WTC11 (cell line): ENCODE measurements around the gene PI4KA.

Source experiments
- CBFB ChIP-seq: sonication (generic); formaldehyde crosslinking; IDR thresholded peaks from 2 replicates; pipeline ENCODE4 v1.8.1; 2022; ENCODE audit warnings: mild to moderate bottlenecking, low read depth, missing genetic modification reagents
- JUN ChIP-seq: sonication (generic); formaldehyde crosslinking; IDR thresholded peaks from 2 replicates; pipeline ENCODE4 v1.8.0; 2023; ENCODE audit warnings: mild to moderate bottlenecking, missing genetic modification reagents
- NFYB ChIP-seq: sonication (generic); formaldehyde crosslinking; conservative IDR thresholded peaks from 2 replicates; pipeline ENCODE4 v1.8.0; 2022; ENCODE audit warnings: low read depth, missing genetic modification reagents
- NR2C2 ChIP-seq: sonication (generic); formaldehyde crosslinking; IDR thresholded peaks from 2 replicates; pipeline ENCODE4 v1.8.0; 2022; ENCODE audit warnings: mild to moderate bottlenecking, missing genetic modification reagents
- OVOL2 ChIP-seq: fragments of 250-450 bp; sonication (Bioruptor Pico); IDR thresholded peaks from 2 replicates; pipeline ENCODE4 v1.9.0; 2021; ENCODE audit warnings: mild to moderate bottlenecking, borderline replicate concordance
- TEAD4 ChIP-seq: sonication (generic); formaldehyde crosslinking; IDR thresholded peaks from 2 replicates; pipeline ENCODE4 v1.8.0; 2022; ENCODE audit warnings: mild to moderate bottlenecking, missing genetic modification reagents
- TF ChIP-seq, protein P1 (sequence below): fragments of 200-600 bp; IDR thresholded peaks from 2 replicates; pipeline ENCODE4 v1.8.0; 2022; ENCODE audit warnings: antibody characterized with exemption
- TF ChIP-seq, protein P2 (sequence below): sonication (generic); formaldehyde crosslinking; IDR thresholded peaks from 2 replicates; pipeline ENCODE4 v1.8.0; 2022; ENCODE audit warnings: mild to moderate bottlenecking, missing genetic modification reagents
- TF ChIP-seq, protein P3 (sequence below): sonication (generic); formaldehyde crosslinking; IDR thresholded peaks from 2 replicates; pipeline ENCODE4 v1.8.0; 2022; ENCODE audit warnings: mild to moderate bottlenecking, missing genetic modification reagents
- TF ChIP-seq, protein P4 (sequence below): sonication (generic); formaldehyde crosslinking; IDR thresholded peaks from 2 replicates; pipeline ENCODE4 v1.8.1; 2022; ENCODE audit warnings: low read depth, missing genetic modification reagents, borderline replicate concordance

DNA sequence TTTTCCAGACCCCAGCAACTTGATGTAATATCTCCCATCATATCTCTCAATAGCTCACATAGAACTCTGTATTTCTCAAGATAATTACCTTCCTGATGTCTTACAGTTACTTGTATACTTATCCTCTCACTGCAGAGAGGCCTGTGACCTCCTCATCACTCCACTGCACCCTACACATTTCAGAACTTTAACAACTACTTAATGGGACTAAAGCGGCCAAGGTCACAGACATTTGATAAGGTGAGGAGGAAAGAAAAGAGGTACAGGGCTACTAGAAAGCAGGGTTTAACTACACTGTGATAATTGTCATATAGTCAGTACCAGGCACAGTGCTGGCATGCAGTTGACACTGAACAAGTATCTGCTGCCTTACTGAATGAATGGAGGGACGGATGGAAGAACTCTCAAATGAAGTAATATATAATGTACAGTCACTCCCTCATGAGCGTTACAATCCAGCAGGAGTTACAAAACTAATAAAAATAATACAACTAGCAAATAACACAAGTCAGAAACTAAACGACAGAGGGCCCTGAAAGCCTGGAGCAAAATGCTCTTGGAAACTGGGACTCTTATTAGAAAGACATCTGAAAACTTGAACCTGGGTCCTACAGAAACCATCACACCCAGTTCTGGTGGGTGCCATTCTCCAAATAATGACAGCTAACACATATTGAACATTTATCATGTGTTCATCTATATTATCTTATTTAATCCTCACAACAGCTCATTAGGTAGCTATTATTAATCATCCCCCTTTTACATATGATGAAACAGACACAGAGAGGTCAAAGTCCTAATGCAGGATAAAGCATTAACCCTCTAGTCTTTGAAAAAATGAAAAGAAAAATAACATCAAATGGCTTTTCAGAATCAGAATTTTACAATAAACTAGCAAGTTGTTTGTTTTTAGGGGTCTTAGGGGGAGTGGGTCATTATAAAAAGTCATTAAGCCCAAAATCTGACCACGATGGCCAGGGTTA, 14.3 kb downstream of the PI4KA start:
- TF ChIP-seq, protein P1, sequence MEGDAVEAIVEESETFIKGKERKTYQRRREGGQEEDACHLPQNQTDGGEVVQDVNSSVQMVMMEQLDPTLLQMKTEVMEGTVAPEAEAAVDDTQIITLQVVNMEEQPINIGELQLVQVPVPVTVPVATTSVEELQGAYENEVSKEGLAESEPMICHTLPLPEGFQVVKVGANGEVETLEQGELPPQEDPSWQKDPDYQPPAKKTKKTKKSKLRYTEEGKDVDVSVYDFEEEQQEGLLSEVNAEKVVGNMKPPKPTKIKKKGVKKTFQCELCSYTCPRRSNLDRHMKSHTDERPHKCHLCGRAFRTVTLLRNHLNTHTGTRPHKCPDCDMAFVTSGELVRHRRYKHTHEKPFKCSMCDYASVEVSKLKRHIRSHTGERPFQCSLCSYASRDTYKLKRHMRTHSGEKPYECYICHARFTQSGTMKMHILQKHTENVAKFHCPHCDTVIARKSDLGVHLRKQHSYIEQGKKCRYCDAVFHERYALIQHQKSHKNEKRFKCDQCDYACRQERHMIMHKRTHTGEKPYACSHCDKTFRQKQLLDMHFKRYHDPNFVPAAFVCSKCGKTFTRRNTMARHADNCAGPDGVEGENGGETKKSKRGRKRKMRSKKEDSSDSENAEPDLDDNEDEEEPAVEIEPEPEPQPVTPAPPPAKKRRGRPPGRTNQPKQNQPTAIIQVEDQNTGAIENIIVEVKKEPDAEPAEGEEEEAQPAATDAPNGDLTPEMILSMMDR, result no peak
- TF ChIP-seq, protein P2, sequence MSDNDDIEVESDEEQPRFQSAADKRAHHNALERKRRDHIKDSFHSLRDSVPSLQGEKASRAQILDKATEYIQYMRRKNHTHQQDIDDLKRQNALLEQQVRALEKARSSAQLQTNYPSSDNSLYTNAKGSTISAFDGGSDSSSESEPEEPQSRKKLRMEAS (CRISPR knock-in tag), result no peak
- TF ChIP-seq NR2C2 (CRISPR knock-in tag), result no peak
- TF ChIP-seq TEAD4, result no peak
- TF ChIP-seq CBFB (CRISPR knock-in tag), result no peak
- no peak for TF ChIP-seq JUN (CRISPR knock-in tag)
- no peak for TF ChIP-seq NFYB (CRISPR knock-in tag)
- TF ChIP-seq OVOL2 (CRISPR knock-in tag), result no peak
- TF ChIP-seq, protein P3, sequence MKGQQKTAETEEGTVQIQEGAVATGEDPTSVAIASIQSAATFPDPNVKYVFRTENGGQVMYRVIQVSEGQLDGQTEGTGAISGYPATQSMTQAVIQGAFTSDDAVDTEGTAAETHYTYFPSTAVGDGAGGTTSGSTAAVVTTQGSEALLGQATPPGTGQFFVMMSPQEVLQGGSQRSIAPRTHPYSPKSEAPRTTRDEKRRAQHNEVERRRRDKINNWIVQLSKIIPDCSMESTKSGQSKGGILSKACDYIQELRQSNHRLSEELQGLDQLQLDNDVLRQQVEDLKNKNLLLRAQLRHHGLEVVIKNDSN, result no peak
- TF ChIP-seq, protein P4, sequence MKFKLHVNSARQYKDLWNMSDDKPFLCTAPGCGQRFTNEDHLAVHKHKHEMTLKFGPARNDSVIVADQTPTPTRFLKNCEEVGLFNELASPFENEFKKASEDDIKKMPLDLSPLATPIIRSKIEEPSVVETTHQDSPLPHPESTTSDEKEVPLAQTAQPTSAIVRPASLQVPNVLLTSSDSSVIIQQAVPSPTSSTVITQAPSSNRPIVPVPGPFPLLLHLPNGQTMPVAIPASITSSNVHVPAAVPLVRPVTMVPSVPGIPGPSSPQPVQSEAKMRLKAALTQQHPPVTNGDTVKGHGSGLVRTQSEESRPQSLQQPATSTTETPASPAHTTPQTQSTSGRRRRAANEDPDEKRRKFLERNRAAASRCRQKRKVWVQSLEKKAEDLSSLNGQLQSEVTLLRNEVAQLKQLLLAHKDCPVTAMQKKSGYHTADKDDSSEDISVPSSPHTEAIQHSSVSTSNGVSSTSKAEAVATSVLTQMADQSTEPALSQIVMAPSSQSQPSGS (CRISPR knock-in tag), result no peak
